Vagina (tissue), 2 donors: ENCODE data around the gene CD4. TPM values are rescaled to one million over a fixed set of nuclear protein-coding genes. Genes with fewer than 3 reads are reported as not detected.

Experiments used
- DNase-seq, 2 donors: peaks; one replicate each; pipeline ENCODE4 v3.0.0-alpha.2; 2017; ENCODE audit errors: extremely low spot score in 2 of 2
- H3K27ac ChIP-seq: fragments of 200-600 bp; sonication (generic); one replicate; pipeline ENCODE4 v1.5.1; 2019
- H3K27me3 ChIP-seq: fragments of 200-600 bp; sonication (generic); one replicate; pipeline ENCODE4 v1.5.1; 2019
- H3K36me3 ChIP-seq, 2 donors: fragments of 200-600 bp; sonication (generic); one replicate each; pipeline ENCODE4 v1.5.1; 2017 to 2019
- H3K4me1 ChIP-seq: fragments of 200-600 bp; sonication (generic); one replicate; pipeline ENCODE4 v1.5.1; 2019
- H3K4me3 ChIP-seq, 2 donors: fragments of 200-600 bp; sonication (generic); 1 replicate in 1 of 2; 2 replicates in 1 of 2; pipeline ENCODE4 v1.5.1; 2016 to 2019
- H3K9me3 ChIP-seq: fragments of 200-600 bp; sonication (generic); one replicate; pipeline ENCODE4 v1.5.1; 2019
- CTCF ChIP-seq, 3 experiments: fragments of 450-650 bp in 2 of 3; fragments of 200-600 bp in 1 of 3; sonication (generic) in 1 of 3; IDR thresholded peaks; one replicate each; pipeline ENCODE4 v1.5.1; 2017 to 2019; ENCODE audit warnings: antibody characterized with exemption in 3 of 3, mild to moderate bottlenecking in 2 of 3, moderate library complexity in 2 of 3
- POLR2A ChIP-seq, 2 donors: fragments of 450-650 bp; IDR thresholded peaks; one replicate each; pipeline ENCODE4 v1.6.1; 2017; ENCODE audit warnings: antibody characterized with exemption in 2 of 2, mild to moderate bottlenecking in 2 of 2, moderate library complexity in 2 of 2
- POLR2AphosphoS5 ChIP-seq, 2 donors: sonication (generic); formaldehyde crosslinking; IDR thresholded peaks; one replicate each; pipeline ENCODE4 v1.9.0; 2017; ENCODE audit warnings: antibody characterized with exemption in 2 of 2, mild to moderate bottlenecking in 2 of 2, low read depth in 1 of 2; ENCODE audit not compliant: insufficient read depth in 1 of 2
- intact Hi-C: fragments of 100-400 bp; cut with DNase I; formaldehyde crosslinking; loops from one replicate; pipeline ENCODE4 v1.15.1; 2023
- total RNA-seq: library from RNA; depleted of rRNA; stranded (reverse); fragments of >200 nt; gene quantifications from one replicate; pipeline ENCODE4 v1.2.3, GENCODE V29; 2016

CD4 gene
- total RNA-seq, 1 donor from 2014 or later, result 14.2 TPM

DNA sequence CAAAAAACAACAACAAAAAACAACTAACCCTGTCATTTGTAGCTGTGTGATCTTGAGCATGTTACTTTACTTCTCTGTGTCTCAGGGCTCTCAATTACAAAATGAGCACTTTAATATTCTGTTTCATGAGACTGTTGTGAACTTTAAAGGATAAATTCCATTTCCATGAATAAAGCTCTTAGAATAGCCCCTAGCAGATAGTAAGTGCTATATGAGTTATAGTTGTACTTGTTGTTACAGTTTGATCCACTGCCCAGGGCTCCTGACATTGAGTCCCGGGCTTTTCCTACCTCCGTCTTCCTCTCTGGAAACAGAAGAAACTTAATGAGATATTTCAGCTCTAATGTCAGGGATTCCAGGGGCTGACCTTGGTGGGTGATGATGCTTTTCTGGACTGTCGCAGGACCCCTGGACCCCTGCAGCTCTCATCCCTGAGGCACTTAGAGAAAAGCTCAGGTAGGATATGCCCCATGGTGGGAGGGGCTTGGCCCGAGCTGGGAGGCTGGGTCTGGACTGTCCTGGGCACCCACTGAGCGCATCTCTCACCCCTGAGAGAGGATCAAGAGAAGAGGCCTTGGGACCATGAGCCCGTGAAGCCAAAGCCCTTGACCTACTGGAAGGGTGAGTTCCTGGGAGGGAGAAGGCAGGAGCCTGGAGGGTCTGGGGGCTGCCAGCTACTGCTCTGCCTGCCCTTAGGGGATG lies 44.0 kb downstream of the CD4 start:
- Histone ChIP-seq H3K27ac (no peak overlapping the region), H3K9me3 (no peaks in the 10 kb centered on the region), H3K27me3 (no peaks in the 10 kb centered on the region), H3K4me1 (peaks cover 14% of the 10 kb centered on the region), H3K4me3 (no peak overlapping the region), H3K36me3 (peaks cover 0 to 22% of the 10 kb centered on the region in 2 donors)
- no peak for DNase-seq
- TF ChIP-seq POLR2A (IDR thresholded peaks at IDR 0.05) (no peak), POLR2AphosphoS5 (IDR thresholded peaks at IDR 0.05; ENCODE audit: insufficient read depth in 1 of 2, low read depth in 1 of 2) (no peak), CTCF (IDR thresholded peaks at IDR 0.05) (no peak)
- intact Hi-C loops, result no loop called here

- H3K9me3 ChIP-seq, result no peaks in the 10 kb centered on the region
- TF ChIP-seq POLR2A (IDR thresholded peaks at IDR 0.05) (no peak), CTCF (IDR thresholded peaks at IDR 0.05) (no peak), POLR2AphosphoS5 (IDR thresholded peaks at IDR 0.05; ENCODE audit: insufficient read depth in 1 of 2, low read depth in 1 of 2) (no peak)
- H3K4me1 ChIP-seq, result peaks cover 10% of the 10 kb centered on the region
- no peak overlapping the region for H3K27ac ChIP-seq
- DNase-seq, result no peak
- H3K27me3 ChIP-seq, result no peaks in the 10 kb centered on the region
- peaks cover 0 to 22% of the 10 kb centered on the region in 2 donors for H3K36me3 ChIP-seq
- no peak overlapping the region for H3K4me3 ChIP-seq
- intact Hi-C loops, result no loop called here
Measured at GRCh38 chr12:6834254-6834653, 44.9 kb downstream of the CD4 start.

- peaks cover 0 to 22% of the 10 kb centered on the region in 2 donors for H3K36me3 ChIP-seq
- H3K9me3 ChIP-seq, result no peaks in the 10 kb centered on the region
- intact Hi-C loops, result no loop called here
- no peak for TF ChIP-seq POLR2A (IDR thresholded peaks at IDR 0.05)
- TF ChIP-seq POLR2AphosphoS5 (IDR thresholded peaks at IDR 0.05; ENCODE audit: insufficient read depth in 1 of 2, low read depth in 1 of 2), result no peak
- TF ChIP-seq CTCF (IDR thresholded peaks at IDR 0.05), result no peak
- H3K4me3 ChIP-seq, result no peak overlapping the region
- DNase-seq, result no peak
- no peak overlapping the region for H3K27ac ChIP-seq
- peaks cover 4% of the 10 kb centered on the region for H3K4me1 ChIP-seq
- H3K27me3 ChIP-seq, result no peaks in the 10 kb centered on the region
Measured at GRCh38 chr12:6834873-6835272, 45.5 kb downstream of the CD4 start.

GRCh38 chr12:6836851-6837250 lies 47.5 kb downstream of the CD4 start:
- Histone ChIP-seq H3K4me3 (no peak overlapping the region), H3K4me1 (no peaks in the 10 kb centered on the region), H3K9me3 (no peaks in the 10 kb centered on the region), H3K27ac (no peak overlapping the region), H3K36me3 (peaks cover 0 to 22% of the 10 kb centered on the region in 2 donors), H3K27me3 (no peaks in the 10 kb centered on the region)
- intact Hi-C loops, result no loop called here
- no peak for DNase-seq
- TF ChIP-seq POLR2A (IDR thresholded peaks at IDR 0.05) (no peak), CTCF (IDR thresholded peaks at IDR 0.05) (no peak), POLR2AphosphoS5 (IDR thresholded peaks at IDR 0.05; ENCODE audit: insufficient read depth in 1 of 2, low read depth in 1 of 2) (no peak)

DNA sequence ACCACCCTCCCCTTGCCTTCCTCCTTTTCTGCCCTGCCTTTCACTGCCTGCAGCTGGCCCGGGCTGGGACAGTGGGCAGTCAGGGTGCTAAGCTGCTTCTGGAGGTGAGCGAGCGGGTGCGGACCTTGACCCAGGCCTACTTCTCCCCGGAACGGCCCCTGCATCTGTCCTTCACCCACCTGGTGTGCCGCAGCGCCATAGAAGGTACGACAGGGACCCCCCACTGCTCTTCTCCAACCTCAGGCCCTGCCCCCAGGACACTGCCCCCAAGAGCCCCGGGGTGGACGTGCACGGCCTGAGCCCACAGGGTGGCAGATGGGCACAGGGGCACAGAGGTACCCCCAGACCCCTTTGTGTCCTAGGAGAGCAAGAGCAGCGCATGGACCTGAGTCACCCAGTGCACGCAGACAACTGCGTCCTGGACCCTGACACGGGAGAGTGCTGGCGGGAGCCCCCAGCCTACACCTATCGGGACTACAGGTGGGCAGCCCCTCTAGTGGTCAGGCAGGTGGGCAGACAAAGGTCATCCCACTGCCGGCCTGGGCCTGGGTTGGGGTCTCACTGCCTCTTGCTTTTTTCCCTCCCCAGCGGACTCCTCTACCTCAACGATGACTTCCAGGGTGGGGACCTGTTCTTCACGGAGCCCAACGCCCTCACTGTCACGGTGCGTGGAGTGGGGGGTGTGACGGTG lies 48.2 kb downstream of the CD4 start:
- Histone ChIP-seq H3K4me3 (no peak overlapping the region), H3K27ac (no peak overlapping the region), H3K27me3 (no peaks in the 10 kb centered on the region), H3K9me3 (no peaks in the 10 kb centered on the region), H3K4me1 (no peaks in the 10 kb centered on the region), H3K36me3 (peaks cover 0 to 22% of the 10 kb centered on the region in 2 donors)
- intact Hi-C loops, result no loop called here
- no peak for DNase-seq
- TF ChIP-seq POLR2AphosphoS5 (IDR thresholded peaks at IDR 0.05; ENCODE audit: insufficient read depth in 1 of 2, low read depth in 1 of 2) (no peak), CTCF (IDR thresholded peaks at IDR 0.05) (no peak), POLR2A (IDR thresholded peaks at IDR 0.05) (no peak)
